ENCODE data around the gene ROS1. TPM values are rescaled to one million over a fixed set of nuclear protein-coding genes. Genes with fewer than 3 reads are reported as not detected.

Gene ROS1
- total RNA-seq, 1 donor from 2014 or later: not detected

DNA sequence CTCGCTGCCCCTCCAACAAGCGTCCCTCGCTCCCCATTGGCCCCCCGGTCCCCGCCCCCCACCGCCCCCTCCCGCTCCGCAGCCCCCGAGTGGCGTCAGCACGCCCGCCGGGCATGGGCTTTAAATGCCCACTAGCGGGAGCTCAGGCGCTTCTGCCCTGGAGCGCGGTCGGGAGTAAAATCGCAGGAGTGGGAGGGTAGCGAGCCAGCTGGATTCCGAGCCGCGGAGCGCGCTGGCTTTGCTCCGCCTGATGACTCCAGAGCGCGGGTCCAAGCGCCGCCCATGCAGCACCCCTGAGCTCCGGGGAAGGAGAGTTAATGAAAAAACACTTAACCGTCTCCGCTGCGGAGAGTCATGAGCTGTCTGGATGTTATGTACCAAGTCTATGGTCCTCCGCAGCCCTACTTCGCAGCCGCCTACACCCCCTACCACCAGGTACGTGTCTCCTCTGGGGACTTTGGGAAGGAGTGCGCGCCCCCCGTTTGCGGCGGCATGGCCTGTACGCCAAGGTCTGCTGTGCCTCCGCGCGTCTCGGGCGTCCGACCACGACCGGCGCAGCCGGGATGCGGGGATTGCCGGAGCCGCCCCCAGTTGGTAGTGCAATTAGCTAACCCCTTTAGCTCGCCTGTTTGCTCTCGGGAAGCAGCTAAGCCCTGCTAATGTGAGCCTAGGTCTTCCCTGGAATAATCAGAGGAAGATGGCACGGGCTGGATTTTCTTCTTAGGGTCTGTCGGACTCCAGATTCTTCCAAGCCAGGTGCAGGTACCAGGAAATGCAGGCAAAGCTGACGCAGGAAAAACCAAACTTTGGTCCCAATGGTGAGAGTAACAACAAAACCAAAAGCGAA, 160.1 kb downstream of the ROS1 start, which contains the start of gene VGLL2:
Gene VGLL2 (plus strand): TSS at position 149 of the 847 bp plus-strand sequence. CDS start 206 bp downstream, at position 355.
- H3K27ac ChIP-seq: no peak within 1 kb of the TSS
- H3K4me1 ChIP-seq: peaks cover 0 to 2% of the 10 kb centered on the region in 2 donors
- TF ChIP-seq, protein P1, sequence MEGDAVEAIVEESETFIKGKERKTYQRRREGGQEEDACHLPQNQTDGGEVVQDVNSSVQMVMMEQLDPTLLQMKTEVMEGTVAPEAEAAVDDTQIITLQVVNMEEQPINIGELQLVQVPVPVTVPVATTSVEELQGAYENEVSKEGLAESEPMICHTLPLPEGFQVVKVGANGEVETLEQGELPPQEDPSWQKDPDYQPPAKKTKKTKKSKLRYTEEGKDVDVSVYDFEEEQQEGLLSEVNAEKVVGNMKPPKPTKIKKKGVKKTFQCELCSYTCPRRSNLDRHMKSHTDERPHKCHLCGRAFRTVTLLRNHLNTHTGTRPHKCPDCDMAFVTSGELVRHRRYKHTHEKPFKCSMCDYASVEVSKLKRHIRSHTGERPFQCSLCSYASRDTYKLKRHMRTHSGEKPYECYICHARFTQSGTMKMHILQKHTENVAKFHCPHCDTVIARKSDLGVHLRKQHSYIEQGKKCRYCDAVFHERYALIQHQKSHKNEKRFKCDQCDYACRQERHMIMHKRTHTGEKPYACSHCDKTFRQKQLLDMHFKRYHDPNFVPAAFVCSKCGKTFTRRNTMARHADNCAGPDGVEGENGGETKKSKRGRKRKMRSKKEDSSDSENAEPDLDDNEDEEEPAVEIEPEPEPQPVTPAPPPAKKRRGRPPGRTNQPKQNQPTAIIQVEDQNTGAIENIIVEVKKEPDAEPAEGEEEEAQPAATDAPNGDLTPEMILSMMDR (IDR thresholded peaks at IDR 0.05): peak in 1 of 3 experiments; percentile 14
- intact Hi-C loops (cut with DNase I): no loop called here
- peak within 1 kb of the TSS; percentile 51 to 61 for H3K4me3 ChIP-seq
- H3K36me3 ChIP-seq: no peaks in the 10 kb centered on the region
- DNase-seq (ENCODE audit: low spot score in 2 of 2): no peak
- no peaks in the 10 kb centered on the region for H3K9me3 ChIP-seq
- peaks cover 19% of the 10 kb centered on the region for H3K27me3 ChIP-seq

- Histone ChIP-seq H3K36me3 (no peaks in the 10 kb centered on the region), H3K27ac (no peak overlapping the region), H3K9me3 (no peaks in the 10 kb centered on the region), H3K4me3 (peak overlapping the region; percentile 51 to 61), H3K27me3 (peaks cover 13% of the 10 kb centered on the region), H3K4me1 (no peaks in the 10 kb centered on the region)
- TF ChIP-seq, protein P1 (IDR thresholded peaks at IDR 0.05): no peak
- DNase-seq (ENCODE audit: low spot score in 2 of 2): no peak
- intact Hi-C loops (cut with DNase I): no loop called here
These were observed 160.9 kb downstream of the ROS1 start for GRCh38 chr6:117264692-117265409.

GRCh38 chr6:117264369-117264691, 161.4 kb downstream of the ROS1 start:
- intact Hi-C loops (cut with DNase I): no loop called here

GRCh38 chr6:117263353-117263927, 162.3 kb downstream of the ROS1 start:
- intact Hi-C loops (cut with DNase I): no loop called here
- Histone ChIP-seq H3K27ac (no peak overlapping the region), H3K27me3 (peaks cover 13% of the 10 kb centered on the region)

More at GRCh38 chr6:117264369-117264691, 161.4 kb downstream of the ROS1 start:
- no peaks in the 10 kb centered on the region for H3K36me3 ChIP-seq
- H3K27ac ChIP-seq: no peak overlapping the region
- H3K4me3 ChIP-seq: peak overlapping the region; percentile 51 to 61
- no peak for DNase-seq (ENCODE audit: low spot score in 2 of 2)
- peaks cover 13% of the 10 kb centered on the region for H3K27me3 ChIP-seq
- H3K9me3 ChIP-seq: no peaks in the 10 kb centered on the region
- no peaks in the 10 kb centered on the region for H3K4me1 ChIP-seq
- TF ChIP-seq, protein P1 (IDR thresholded peaks at IDR 0.05): no peak

GRCh38 chr6:117262799-117263198, 162.9 kb downstream of the ROS1 start:
- Histone ChIP-seq H3K27me3 (peaks cover 7% of the 10 kb centered on the region), H3K27ac (no peak overlapping the region)
- intact Hi-C loops (cut with DNase I): no loop called here

More at GRCh38 chr6:117263353-117263927, 162.3 kb downstream of the ROS1 start:
- TF ChIP-seq, protein P1 (IDR thresholded peaks at IDR 0.05): no peak
- no peaks in the 10 kb centered on the region for H3K4me1 ChIP-seq
- no peak overlapping the region for H3K4me3 ChIP-seq
- DNase-seq (ENCODE audit: low spot score in 2 of 2): no peak
- no peaks in the 10 kb centered on the region for H3K36me3 ChIP-seq
- H3K9me3 ChIP-seq: no peaks in the 10 kb centered on the region

More at GRCh38 chr6:117262799-117263198, 162.9 kb downstream of the ROS1 start:
- TF ChIP-seq, protein P1 (IDR thresholded peaks at IDR 0.05): no peak
- Histone ChIP-seq H3K9me3 (no peaks in the 10 kb centered on the region), H3K4me3 (no peak overlapping the region), H3K36me3 (no peaks in the 10 kb centered on the region), H3K4me1 (no peaks in the 10 kb centered on the region)
- DNase-seq (ENCODE audit: low spot score in 2 of 2): no peak

All from ascending aorta (tissue), 2 donors.